K562 (cell line): ENCODE results near the gene CRIM1.

ENCODE experiments used
- MEF2A ChIP-seq: IDR thresholded peaks from 2 replicates; pipeline ENCODE4 v1.6.1; 2011; ENCODE audit warnings: low read depth, mild to moderate bottlenecking, low read length, moderate library complexity; ENCODE audit not compliant: control insufficient read depth
- NFYB ChIP-seq: IDR thresholded peaks from 2 replicates; pipeline ENCODE4 v1.6.1; 2011; ENCODE audit warnings: mild to moderate bottlenecking, moderate library complexity; ENCODE audit not compliant: insufficient read length; ENCODE audit errors: extremely low read depth
- TF ChIP-seq, protein P1 (sequence below): fragments of 250-450 bp; sonication (Bioruptor Pico); IDR thresholded peaks from 2 replicates; pipeline ENCODE4 v1.6.1; 2021; ENCODE audit warnings: mild to moderate bottlenecking
- TF ChIP-seq, protein P2 (sequence below), 3 experiments: IDR thresholded peaks in 2 of 3; conservative IDR thresholded peaks in 1 of 3; 2 replicates each; pipeline ENCODE4 v1.5.1; 2011 to 2012; ENCODE audit warnings: low read length in 3 of 3, mild to moderate bottlenecking in 3 of 3, control low read depth in 2 of 3, improper control_type of control experiment in 1 of 3, inconsistent platforms in 1 of 3, low read depth in 1 of 3, mixed read lengths in 1 of 3, moderate library complexity in 1 of 3; ENCODE audit not compliant: insufficient read depth in 2 of 3

DNA sequence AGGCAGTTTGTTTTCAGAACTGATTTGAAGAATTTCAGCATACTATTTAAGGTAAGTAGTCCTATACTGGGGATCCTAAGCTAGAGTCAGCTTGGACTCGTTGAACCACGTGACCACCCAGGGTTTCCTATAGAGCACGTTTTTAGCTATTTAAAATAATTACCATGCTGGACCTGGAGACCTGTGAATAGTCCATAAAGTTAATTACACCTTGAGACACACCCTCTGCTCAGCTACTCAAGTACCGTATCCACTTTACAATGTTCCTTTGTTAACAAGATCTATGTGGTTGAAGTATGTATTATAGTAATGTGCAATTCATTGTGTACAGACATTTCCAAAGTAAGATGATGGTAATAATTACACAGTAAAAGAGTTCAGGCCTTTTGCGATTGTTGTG lies 67.6 kb downstream of the CRIM1 start:
- TF ChIP-seq, protein P1, sequence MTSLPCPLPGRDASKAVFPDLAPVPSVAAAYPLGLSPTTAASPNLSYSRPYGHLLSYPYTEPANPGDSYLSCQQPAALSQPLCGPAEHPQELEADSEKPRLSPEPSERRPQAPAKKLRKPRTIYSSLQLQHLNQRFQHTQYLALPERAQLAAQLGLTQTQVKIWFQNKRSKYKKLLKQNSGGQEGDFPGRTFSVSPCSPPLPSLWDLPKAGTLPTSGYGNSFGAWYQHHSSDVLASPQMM (CRISPR knock-in tag) = no peak
- no peak for TF ChIP-seq MEF2A
- TF ChIP-seq, protein P2, sequence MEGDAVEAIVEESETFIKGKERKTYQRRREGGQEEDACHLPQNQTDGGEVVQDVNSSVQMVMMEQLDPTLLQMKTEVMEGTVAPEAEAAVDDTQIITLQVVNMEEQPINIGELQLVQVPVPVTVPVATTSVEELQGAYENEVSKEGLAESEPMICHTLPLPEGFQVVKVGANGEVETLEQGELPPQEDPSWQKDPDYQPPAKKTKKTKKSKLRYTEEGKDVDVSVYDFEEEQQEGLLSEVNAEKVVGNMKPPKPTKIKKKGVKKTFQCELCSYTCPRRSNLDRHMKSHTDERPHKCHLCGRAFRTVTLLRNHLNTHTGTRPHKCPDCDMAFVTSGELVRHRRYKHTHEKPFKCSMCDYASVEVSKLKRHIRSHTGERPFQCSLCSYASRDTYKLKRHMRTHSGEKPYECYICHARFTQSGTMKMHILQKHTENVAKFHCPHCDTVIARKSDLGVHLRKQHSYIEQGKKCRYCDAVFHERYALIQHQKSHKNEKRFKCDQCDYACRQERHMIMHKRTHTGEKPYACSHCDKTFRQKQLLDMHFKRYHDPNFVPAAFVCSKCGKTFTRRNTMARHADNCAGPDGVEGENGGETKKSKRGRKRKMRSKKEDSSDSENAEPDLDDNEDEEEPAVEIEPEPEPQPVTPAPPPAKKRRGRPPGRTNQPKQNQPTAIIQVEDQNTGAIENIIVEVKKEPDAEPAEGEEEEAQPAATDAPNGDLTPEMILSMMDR (IDR thresholded peaks at IDR 0.05 in 2 of 3, conservative IDR thresholded peaks at IDR 0.05 in 1 of 3; ENCODE audit: insufficient read depth in 2 of 3, low read depth in 1 of 3, low read length in 3 of 3) = no peak
- TF ChIP-seq NFYB = no peak
